CD4-positive, alpha-beta T cell (primary cell): Measurements from ENCODE around the gene BTN3A1. TPM values are rescaled to one million over a fixed set of nuclear protein-coding genes. Genes with fewer than 3 reads are reported as not detected.
A peak's percentile ranks its signal among the peaks of the same experiment; 100 is the strongest.

Source experiments
- ATAC-seq: fragments of 200-7000 bp; cut with Tn5 transposase; one replicate; pipeline ENCODE4 v1.10.0; 2022; ENCODE audit warnings: mild to moderate bottlenecking; ENCODE audit not compliant: poor library complexity
- CTCF ChIA-PET: fragments of 350-600 bp; sonication (Branson Sonifier 250); formaldehyde crosslinking; loops from one replicate; lab custom pipeline; 2021; ENCODE audit warnings: antibody characterized with exemption, inconsistent platforms; lab: Charles Lee
- POLR2A ChIA-PET: fragments of 350-600 bp; sonication (Branson Sonifier 250); formaldehyde crosslinking; loops from one replicate; lab custom pipeline; 2021; ENCODE audit warnings: antibody characterized with exemption, inconsistent platforms; lab: Charles Lee
- DNase-seq, 14 experiments: peaks; one replicate each; pipeline ENCODE4 v3.0.0-alpha.2; 2013 to 2020; ENCODE audit warnings: mixed read lengths in 2 of 14
- H3K27ac ChIP-seq, 2 donors: one replicate each; pipeline versions ENCODE4 v1.5.1 to v1.7.0; 2013; ENCODE audit warnings: low read length in 2 of 2, low read depth in 1 of 2, mild to moderate bottlenecking in 1 of 2
- H3K27me3 ChIP-seq, 2 experiments: 1 replicate in 1 of 2; 2 replicates in 1 of 2; pipeline versions ENCODE4 v1.6.1 to v1.7.0; 2013; ENCODE audit warnings: low read length in 2 of 2, control low read depth in 1 of 2, mild to moderate bottlenecking in 1 of 2, moderate library complexity in 1 of 2; ENCODE audit not compliant: insufficient read depth in 2 of 2, control insufficient read depth in 1 of 2
- H3K36me3 ChIP-seq: one replicate; pipeline ENCODE4 v1.6.1; 2013; ENCODE audit warnings: low read length, control low read depth; ENCODE audit not compliant: insufficient read depth
- H3K4me1 ChIP-seq: one replicate; pipeline ENCODE4 v1.6.1; 2013; ENCODE audit warnings: low read length, control low read depth; ENCODE audit not compliant: insufficient read depth
- H3K4me3 ChIP-seq: one replicate; pipeline ENCODE4 v1.5.1; 2013; ENCODE audit warnings: mild to moderate bottlenecking, low read length, moderate library complexity
- H3K9me3 ChIP-seq, 2 experiments: 1 replicate in 1 of 2; 2 replicates in 1 of 2; pipeline versions ENCODE4 v1.6.1 to v1.7.0; 2013; ENCODE audit warnings: low read length in 2 of 2, mild to moderate bottlenecking in 2 of 2, control low read depth in 1 of 2, moderate library complexity in 1 of 2; ENCODE audit not compliant: control insufficient read depth in 1 of 2, insufficient read depth in 1 of 2
- H3K27ac Mint-ChIP-seq: one replicate; pipeline ENCODE4 v1.8.0; 2020; ENCODE audit warnings: mixed read lengths
- H3K27me3 Mint-ChIP-seq: one replicate; pipeline ENCODE4 v1.8.0; 2021; ENCODE audit warnings: mixed read lengths
- H3K36me3 Mint-ChIP-seq: one replicate; pipeline ENCODE4 v1.8.0; 2021; ENCODE audit warnings: low read depth, mixed read lengths
- H3K4me1 Mint-ChIP-seq: one replicate; pipeline ENCODE4 v1.8.0; 2021; ENCODE audit warnings: low read depth, mixed read lengths
- H3K4me3 Mint-ChIP-seq: one replicate; pipeline ENCODE4 v1.8.0; 2020; ENCODE audit warnings: mild to moderate bottlenecking, mixed read lengths
- H3K9me3 Mint-ChIP-seq: one replicate; pipeline ENCODE4 v1.8.0; 2020; ENCODE audit warnings: mixed read lengths
- CTCF ChIP-seq: fragments of 200-600 bp; IDR thresholded peaks from one replicate; pipeline ENCODE4 v1.8.0; 2022; ENCODE audit warnings: antibody characterized with exemption, mild to moderate bottlenecking
- intact Hi-C, 2 experiments: fragments of 100-400 bp; cut with DNase I in 1 of 2; cut with micrococcal nuclease in 1 of 2; formaldehyde crosslinking; loops; one replicate each; pipeline versions ENCODE4 v1.15.1 to v1.9.0; 2023 to 2025; cut with DNase I, micrococcal nuclease
- total RNA-seq, 174 experiments: library from RNA in 2 of 174; stranded (reverse) in 2 of 174; gene quantifications; one replicate each; pipeline ENCODE4 v1.2.3 and lab custom pipeline; 2021 to 2026

Gene BTN3A1
- total RNA-seq, 2 experiments from 2014 or later, result 109 TPM

- Histone ChIP-seq H3K27ac (no peak overlapping the region), H3K36me3 (peaks cover 20% of the 10 kb centered on the region), H3K4me1 (peaks cover 19% of the 10 kb centered on the region), H3K9me3 (no peaks in the 10 kb centered on the region), H3K27me3 (no peaks in the 10 kb centered on the region), H3K4me3 (no peak overlapping the region)
- TF ChIP-seq CTCF, result no peak
- Mint-ChIP-seq H3K36me3 (peaks cover 45% of the 10 kb centered on the region), H3K4me3 (no peak overlapping the region), H3K9me3 (no peaks in the 10 kb centered on the region), H3K27ac (no peak overlapping the region), H3K27me3 (no peaks in the 10 kb centered on the region), H3K4me1 (peaks cover 44% of the 10 kb centered on the region)
- ChIA-PET CTCF (no interaction called here), POLR2A (interaction anchor here (1.2 kb wide), 1 partner anchor 43 kb away, joined by 3 read pairs; no protein-coding TSS in a partner anchor)
- DNase-seq (no peak), ATAC-seq (no peak)
- intact Hi-C loops, result no loop called here
These were observed 22.8 kb upstream of the BTN3A1 start for GRCh38 chr6:26379292-26379691.

- CTCF ChIA-PET, result no interaction called here
- intact Hi-C loops, result no loop called here
- Histone ChIP-seq H3K27me3 (no peaks in the 10 kb centered on the region), H3K27ac (no peak overlapping the region), H3K4me3 (no peak overlapping the region), H3K36me3 (peaks cover 15% of the 10 kb centered on the region), H3K9me3 (no peaks in the 10 kb centered on the region), H3K4me1 (peaks cover 23% of the 10 kb centered on the region)
- peaks cover 41% of the 10 kb centered on the region for H3K36me3 Mint-ChIP-seq
- H3K27ac Mint-ChIP-seq, result no peak overlapping the region
- no peak for ATAC-seq
- H3K4me3 Mint-ChIP-seq, result no peak overlapping the region
- POLR2A ChIA-PET, result interaction anchor here (1.2 kb wide), 1 partner anchor 43 kb away, joined by 3 read pairs; no protein-coding TSS in a partner anchor
- no peak for DNase-seq
- H3K27me3 Mint-ChIP-seq, result no peaks in the 10 kb centered on the region
- no peaks in the 10 kb centered on the region for H3K9me3 Mint-ChIP-seq
- TF ChIP-seq CTCF, result no peak
- peaks cover 42% of the 10 kb centered on the region for H3K4me1 Mint-ChIP-seq
These were observed 22.3 kb upstream of the BTN3A1 start for GRCh38 chr6:26379740-26380139.

DNA sequence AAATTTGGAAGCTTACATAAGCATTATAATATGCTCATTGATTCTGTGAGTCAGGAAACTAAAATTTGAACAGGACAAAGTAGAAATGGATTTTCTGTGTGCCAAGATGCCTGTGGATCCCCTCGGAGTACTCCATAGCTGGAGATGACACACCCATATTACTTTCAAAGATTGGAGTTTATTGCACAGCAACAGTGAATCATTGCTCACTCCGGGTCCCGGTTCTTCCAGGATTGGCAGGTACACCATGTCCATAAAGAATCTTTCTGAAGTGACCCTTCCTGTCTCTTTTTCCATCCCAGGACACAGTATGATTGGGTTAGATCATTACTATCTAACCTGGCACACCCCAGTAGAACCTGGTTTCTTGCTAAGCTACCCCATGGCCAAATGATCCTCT, 21.8 kb upstream of the BTN3A1 start:
- no peak for TF ChIP-seq CTCF
- ChIA-PET CTCF (interaction anchor here (0.6 kb wide), 1 partner anchor 1494 kb away, joined by 4 read pairs; no protein-coding TSS in a partner anchor), POLR2A (interaction anchor here (0.9 to 1.2 kb wide), 3 partner anchors 44 to 157 kb away, joined by 3 read pairs; partner anchors contain the start of gene HMGN4)
- Mint-ChIP-seq H3K9me3 (no peaks in the 10 kb centered on the region), H3K27ac (peak overlapping the region; percentile 41), H3K36me3 (peaks cover 36% of the 10 kb centered on the region), H3K27me3 (no peaks in the 10 kb centered on the region), H3K4me3 (no peak overlapping the region), H3K4me1 (peaks cover 37% of the 10 kb centered on the region)
- no peak for ATAC-seq
- DNase-seq, result no peak
- no peaks in the 10 kb centered on the region for H3K27me3 ChIP-seq
- no peaks in the 10 kb centered on the region for H3K9me3 ChIP-seq
- peaks cover 10% of the 10 kb centered on the region for H3K36me3 ChIP-seq
- no peak overlapping the region for H3K4me3 ChIP-seq
- H3K4me1 ChIP-seq, result peaks cover 21% of the 10 kb centered on the region
- no peak overlapping the region for H3K27ac ChIP-seq
- intact Hi-C loops, result no loop called here
